Subcutaneous abdominal adipose tissue (tissue), 5 donors: ENCODE data around the gene KCNIP4.

Experiments used
- H3K27ac ChIP-seq: one replicate; pipeline ENCODE4 v1.7.0; 2013; ENCODE audit warnings: low read depth, mild to moderate bottlenecking, inconsistent platforms, low read length, moderate library complexity
- H3K27me3 ChIP-seq, 5 donors: one replicate each; pipeline ENCODE4 v1.7.0; 2013; ENCODE audit warnings: low read length in 5 of 5, inconsistent platforms in 1 of 5; ENCODE audit not compliant: control insufficient read depth in 5 of 5, insufficient read depth in 4 of 5
- H3K36me3 ChIP-seq, 5 donors: one replicate each; pipeline ENCODE4 v1.7.0; 2013; ENCODE audit warnings: low read length in 5 of 5; ENCODE audit not compliant: control insufficient read depth in 5 of 5, insufficient read depth in 5 of 5
- H3K4me1 ChIP-seq, 5 donors: one replicate each; pipeline ENCODE4 v1.7.0; 2013; ENCODE audit warnings: low read length in 5 of 5, mild to moderate bottlenecking in 3 of 5, moderate library complexity in 1 of 5; ENCODE audit not compliant: control insufficient read depth in 5 of 5, insufficient read depth in 5 of 5
- H3K4me3 ChIP-seq, 5 donors: one replicate each; pipeline ENCODE4 v1.7.0; 2013; ENCODE audit warnings: low read length in 5 of 5, low read depth in 1 of 5
- H3K9ac ChIP-seq, 5 donors: one replicate each; pipeline ENCODE4 v1.7.0; 2013; ENCODE audit warnings: low read length in 5 of 5, mild to moderate bottlenecking in 4 of 5, moderate library complexity in 3 of 5
- H3K9me3 ChIP-seq, 5 donors: one replicate each; pipeline ENCODE4 v1.7.0; 2013; ENCODE audit warnings: low read length in 5 of 5; ENCODE audit not compliant: control insufficient read depth in 5 of 5
- donor health status: healthy.
- donor health status: healthy.
- donor health status: healthy.
- donor health status: healthy.
- donor health status: healthy.

The KCNIP4 gene

GRCh38 chr4:21641696-21642095 is 306.9 kb downstream of the KCNIP4 start:
- Histone ChIP-seq H3K4me3 (no peak overlapping the region), H3K9ac (no peak overlapping the region), H3K27me3 (no peaks in the 10 kb centered on the region), H3K4me1 (no peaks in the 10 kb centered on the region), H3K36me3 (no peaks in the 10 kb centered on the region), H3K9me3 (no peaks in the 10 kb centered on the region), H3K27ac (no peak overlapping the region)

- Histone ChIP-seq H3K36me3 (no peaks in the 10 kb centered on the region), H3K9me3 (no peaks in the 10 kb centered on the region), H3K4me1 (no peaks in the 10 kb centered on the region), H3K27me3 (no peaks in the 10 kb centered on the region), H3K27ac (no peak overlapping the region), H3K4me3 (no peak overlapping the region), H3K9ac (no peak overlapping the region)
Measured at GRCh38 chr4:21638171-21638725, 310.3 kb downstream of the KCNIP4 start.

GRCh38 chr4:21628916-21629610 is 319.5 kb downstream of the KCNIP4 start:
- Histone ChIP-seq H3K27me3 (no peaks in the 10 kb centered on the region), H3K9ac (no peak overlapping the region), H3K4me3 (no peak overlapping the region), H3K9me3 (no peaks in the 10 kb centered on the region), H3K27ac (no peak overlapping the region), H3K4me1 (peaks cover 0 to 24% (median 4%) of the 10 kb centered on the region in 5 donors), H3K36me3 (no peaks in the 10 kb centered on the region)

GRCh38 chr4:21628116-21628670 is 320.4 kb downstream of the KCNIP4 start:
- H3K4me1 ChIP-seq = peaks cover 0 to 24% (median 4%) of the 10 kb centered on the region in 5 donors
- H3K27me3 ChIP-seq = no peaks in the 10 kb centered on the region
- no peaks in the 10 kb centered on the region for H3K9me3 ChIP-seq
- H3K9ac ChIP-seq = no peak overlapping the region
- no peaks in the 10 kb centered on the region for H3K36me3 ChIP-seq
- no peak overlapping the region for H3K4me3 ChIP-seq
- H3K27ac ChIP-seq = no peak overlapping the region

- H3K9me3 ChIP-seq = no peaks in the 10 kb centered on the region
Measured at GRCh38 chr4:21625447-21625846, 323.1 kb downstream of the KCNIP4 start.

GRCh38 chr4:21605006-21605405 is 343.6 kb downstream of the KCNIP4 start:
- Histone ChIP-seq H3K27me3 (no peaks in the 10 kb centered on the region), H3K9ac (no peak overlapping the region), H3K9me3 (no peaks in the 10 kb centered on the region), H3K27ac (no peak overlapping the region), H3K4me1 (no peaks in the 10 kb centered on the region), H3K36me3 (no peaks in the 10 kb centered on the region), H3K4me3 (no peak overlapping the region)

More at GRCh38 chr4:21625447-21625846, 323.1 kb downstream of the KCNIP4 start:
- H3K27me3 ChIP-seq = no peaks in the 10 kb centered on the region
- no peak overlapping the region for H3K27ac ChIP-seq
- no peak overlapping the region for H3K4me3 ChIP-seq
- H3K9ac ChIP-seq = no peak overlapping the region
- H3K36me3 ChIP-seq = no peaks in the 10 kb centered on the region
- H3K4me1 ChIP-seq = peaks cover 0 to 36% (median 4%) of the 10 kb centered on the region in 5 donors

- Histone ChIP-seq H3K4me3 (no peak overlapping the region), H3K9ac (no peak overlapping the region), H3K27me3 (no peaks in the 10 kb centered on the region), H3K4me1 (no peaks in the 10 kb centered on the region), H3K36me3 (no peaks in the 10 kb centered on the region), H3K27ac (no peak overlapping the region), H3K9me3 (no peaks in the 10 kb centered on the region)
Measured at GRCh38 chr4:21596521-21596920, 352.1 kb downstream of the KCNIP4 start.

- H3K9me3 ChIP-seq = no peaks in the 10 kb centered on the region
- no peaks in the 10 kb centered on the region for H3K4me1 ChIP-seq
- H3K4me3 ChIP-seq = no peak overlapping the region
- no peaks in the 10 kb centered on the region for H3K36me3 ChIP-seq
- no peak overlapping the region for H3K27ac ChIP-seq
- H3K9ac ChIP-seq = no peak overlapping the region
- no peaks in the 10 kb centered on the region for H3K27me3 ChIP-seq
Measured at GRCh38 chr4:21593671-21594001, 354.9 kb downstream of the KCNIP4 start.

GRCh38 chr4:21592970-21593670 is 355.5 kb downstream of the KCNIP4 start:
- Histone ChIP-seq H3K27me3 (no peaks in the 10 kb centered on the region), H3K4me3 (no peak overlapping the region), H3K9ac (no peak overlapping the region), H3K27ac (no peak overlapping the region), H3K9me3 (no peaks in the 10 kb centered on the region), H3K4me1 (no peaks in the 10 kb centered on the region), H3K36me3 (no peaks in the 10 kb centered on the region)

- no peaks in the 10 kb centered on the region for H3K36me3 ChIP-seq
- H3K9ac ChIP-seq = no peak overlapping the region
- peaks cover 0 to 10% (median 0%) of the 10 kb centered on the region in 5 donors for H3K4me1 ChIP-seq
- no peak overlapping the region for H3K4me3 ChIP-seq
- H3K27me3 ChIP-seq = no peaks in the 10 kb centered on the region
- no peaks in the 10 kb centered on the region for H3K9me3 ChIP-seq
- H3K27ac ChIP-seq = no peak overlapping the region
Measured at GRCh38 chr4:21577056-21577455, 371.5 kb downstream of the KCNIP4 start.
